GM06990 (cell line): ENCODE measurements around the gene SLC22A13.

Experiments used
- DNase-seq: peaks from one replicate; pipeline ENCODE4 v3.0.0-alpha.2; 2011; ENCODE audit not compliant: insufficient read length; ENCODE audit errors: extremely low read depth
- H3K27me3 ChIP-seq: replicated peaks from 2 replicates; pipeline ENCODE4 v1.6.0; 2011; ENCODE audit warnings: low read length; ENCODE audit not compliant: control insufficient read depth, insufficient read depth
- H3K36me3 ChIP-seq: 2 replicates; pipeline ENCODE4 v1.5.1; 2011; ENCODE audit warnings: low read length; ENCODE audit not compliant: control insufficient read depth, insufficient read depth
- H3K4me3 ChIP-seq: replicated peaks from 2 replicates; pipeline ENCODE4 v1.5.1; 2011; ENCODE audit warnings: low read depth, mild to moderate bottlenecking, control low read depth, low read length
- TF ChIP-seq, protein P1 (sequence below): IDR thresholded peaks from 2 replicates; pipeline ENCODE4 v1.5.1; 2011; ENCODE audit warnings: low read length, control low read depth, mild to moderate bottlenecking, inconsistent platforms; ENCODE audit not compliant: insufficient read depth, poor library complexity, severe bottlenecking

SLC22A13 gene

DNA sequence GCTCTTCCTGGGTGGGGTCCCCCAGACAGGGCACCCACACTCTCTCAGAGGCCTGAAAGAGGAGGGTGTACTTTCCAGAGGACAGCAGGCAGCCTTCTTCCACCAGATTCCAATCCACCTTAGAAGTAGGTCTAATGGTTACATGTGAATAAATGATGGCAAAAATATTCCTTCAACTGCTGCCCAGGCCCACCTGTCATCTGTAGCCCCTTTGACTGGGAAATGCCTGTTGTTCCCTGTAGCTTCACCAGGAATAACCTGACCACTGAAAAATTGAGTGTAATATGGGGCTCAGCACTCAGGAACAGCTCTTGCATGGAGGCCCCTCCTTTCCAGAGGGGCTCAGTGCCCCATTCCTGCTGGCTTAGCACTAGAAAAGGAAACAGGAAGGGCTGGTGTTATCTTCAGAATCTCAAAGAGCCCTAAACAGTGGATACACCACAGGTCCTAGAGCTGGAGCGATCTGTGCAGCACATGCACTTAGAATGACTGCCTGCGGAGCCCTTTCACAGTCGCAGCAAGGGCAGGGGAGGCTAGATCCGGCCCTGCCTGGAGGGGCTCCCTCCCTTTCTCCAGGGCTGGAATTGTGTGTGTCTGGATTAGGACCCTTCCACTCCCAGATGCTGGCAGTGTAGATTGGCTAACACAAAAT, 48.6 kb downstream of the SLC22A13 start:
- Histone ChIP-seq H3K36me3 (no peaks in the 10 kb centered on the region), H3K27me3 (no peaks in the 10 kb centered on the region; the same call in none of the 2 replicates), H3K4me3 (no peak overlapping the region)
- TF ChIP-seq, protein P1, sequence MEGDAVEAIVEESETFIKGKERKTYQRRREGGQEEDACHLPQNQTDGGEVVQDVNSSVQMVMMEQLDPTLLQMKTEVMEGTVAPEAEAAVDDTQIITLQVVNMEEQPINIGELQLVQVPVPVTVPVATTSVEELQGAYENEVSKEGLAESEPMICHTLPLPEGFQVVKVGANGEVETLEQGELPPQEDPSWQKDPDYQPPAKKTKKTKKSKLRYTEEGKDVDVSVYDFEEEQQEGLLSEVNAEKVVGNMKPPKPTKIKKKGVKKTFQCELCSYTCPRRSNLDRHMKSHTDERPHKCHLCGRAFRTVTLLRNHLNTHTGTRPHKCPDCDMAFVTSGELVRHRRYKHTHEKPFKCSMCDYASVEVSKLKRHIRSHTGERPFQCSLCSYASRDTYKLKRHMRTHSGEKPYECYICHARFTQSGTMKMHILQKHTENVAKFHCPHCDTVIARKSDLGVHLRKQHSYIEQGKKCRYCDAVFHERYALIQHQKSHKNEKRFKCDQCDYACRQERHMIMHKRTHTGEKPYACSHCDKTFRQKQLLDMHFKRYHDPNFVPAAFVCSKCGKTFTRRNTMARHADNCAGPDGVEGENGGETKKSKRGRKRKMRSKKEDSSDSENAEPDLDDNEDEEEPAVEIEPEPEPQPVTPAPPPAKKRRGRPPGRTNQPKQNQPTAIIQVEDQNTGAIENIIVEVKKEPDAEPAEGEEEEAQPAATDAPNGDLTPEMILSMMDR: no peak
- DNase-seq: no peak

DNA sequence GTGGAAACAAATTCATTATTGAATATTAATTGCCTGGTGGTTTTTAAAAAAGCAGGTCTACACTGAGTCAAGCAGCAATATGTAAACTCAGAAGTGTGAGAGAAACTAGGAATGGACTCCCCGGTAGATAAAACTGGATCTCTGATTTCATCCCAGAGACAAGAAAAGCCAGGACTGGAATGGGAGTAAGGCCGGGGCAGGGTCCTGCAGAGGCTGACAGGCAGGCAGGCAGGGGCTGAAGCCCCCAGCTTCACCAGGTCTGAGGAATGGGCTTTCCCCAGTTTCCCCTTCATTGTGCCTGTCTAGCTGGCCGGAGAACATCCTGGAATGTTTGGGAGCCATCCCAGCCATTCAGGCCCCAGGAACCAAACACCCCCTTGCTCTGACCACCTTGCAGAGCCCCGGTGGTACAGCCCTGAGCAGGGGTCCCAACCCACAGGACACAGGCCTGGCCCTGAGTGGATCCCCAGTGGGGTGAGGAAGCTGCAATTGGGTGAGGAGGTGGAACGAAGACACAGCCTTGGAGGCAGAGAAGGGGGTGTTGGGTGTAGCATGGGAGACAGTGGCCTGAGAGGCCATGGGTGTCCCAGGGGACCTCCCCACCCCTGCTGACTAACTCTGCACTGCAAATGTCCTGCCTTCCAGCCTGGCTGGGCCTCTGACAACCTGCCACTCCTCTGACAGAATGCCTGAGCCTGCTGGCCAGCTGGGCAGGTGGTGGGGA, 49.3 kb downstream of the SLC22A13 start:
- H3K27me3 ChIP-seq: no peaks in the 10 kb centered on the region; the same call in none of the 2 replicates

DNA sequence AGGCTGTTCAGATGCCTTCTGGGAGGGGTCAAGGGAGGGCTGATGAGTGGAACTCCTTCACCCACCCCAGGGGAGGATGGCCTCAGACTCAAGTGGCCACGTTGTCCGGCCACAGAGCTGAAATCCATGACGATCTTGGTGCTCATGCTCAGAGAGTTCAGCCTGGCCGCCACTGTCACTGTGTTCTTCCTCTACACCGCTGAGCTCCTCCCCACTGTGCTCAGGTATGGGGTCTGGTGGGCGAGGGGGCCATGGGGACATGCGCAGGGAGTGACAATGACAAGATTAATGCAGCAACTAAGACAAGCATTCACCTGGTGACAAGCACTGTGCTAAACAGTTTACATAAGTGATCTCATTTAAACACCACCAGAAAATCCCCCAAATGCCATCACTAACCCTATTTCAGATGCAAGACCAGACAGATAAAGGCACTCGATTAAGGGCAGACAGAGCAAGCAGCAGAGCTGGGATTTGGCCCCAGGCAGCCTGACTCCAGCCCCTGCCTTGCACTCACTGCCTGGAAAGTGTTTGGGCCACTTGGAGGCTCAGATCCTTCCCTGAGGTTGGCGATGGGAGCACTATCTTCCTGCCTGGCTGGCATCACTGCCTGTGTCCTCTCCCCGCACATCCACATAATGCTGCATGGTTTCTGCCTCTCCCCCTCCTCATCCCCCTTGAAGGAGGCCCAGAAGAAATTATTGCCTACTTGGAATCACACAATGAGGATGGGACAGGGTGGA, 50.0 kb downstream of the SLC22A13 start:
- H3K36me3 ChIP-seq: no peaks in the 10 kb centered on the region
- TF ChIP-seq, protein P1: no peak
- H3K4me3 ChIP-seq: no peak overlapping the region
- no peak for DNase-seq
- H3K27me3 ChIP-seq: no peaks in the 10 kb centered on the region; the same call in none of the 2 replicates

More for the DNA sequence above, 49.3 kb downstream of the SLC22A13 start:
- TF ChIP-seq, protein P1: no peak
- H3K36me3 ChIP-seq: no peaks in the 10 kb centered on the region
- DNase-seq: no peak
- H3K4me3 ChIP-seq: no peak overlapping the region

DNA sequence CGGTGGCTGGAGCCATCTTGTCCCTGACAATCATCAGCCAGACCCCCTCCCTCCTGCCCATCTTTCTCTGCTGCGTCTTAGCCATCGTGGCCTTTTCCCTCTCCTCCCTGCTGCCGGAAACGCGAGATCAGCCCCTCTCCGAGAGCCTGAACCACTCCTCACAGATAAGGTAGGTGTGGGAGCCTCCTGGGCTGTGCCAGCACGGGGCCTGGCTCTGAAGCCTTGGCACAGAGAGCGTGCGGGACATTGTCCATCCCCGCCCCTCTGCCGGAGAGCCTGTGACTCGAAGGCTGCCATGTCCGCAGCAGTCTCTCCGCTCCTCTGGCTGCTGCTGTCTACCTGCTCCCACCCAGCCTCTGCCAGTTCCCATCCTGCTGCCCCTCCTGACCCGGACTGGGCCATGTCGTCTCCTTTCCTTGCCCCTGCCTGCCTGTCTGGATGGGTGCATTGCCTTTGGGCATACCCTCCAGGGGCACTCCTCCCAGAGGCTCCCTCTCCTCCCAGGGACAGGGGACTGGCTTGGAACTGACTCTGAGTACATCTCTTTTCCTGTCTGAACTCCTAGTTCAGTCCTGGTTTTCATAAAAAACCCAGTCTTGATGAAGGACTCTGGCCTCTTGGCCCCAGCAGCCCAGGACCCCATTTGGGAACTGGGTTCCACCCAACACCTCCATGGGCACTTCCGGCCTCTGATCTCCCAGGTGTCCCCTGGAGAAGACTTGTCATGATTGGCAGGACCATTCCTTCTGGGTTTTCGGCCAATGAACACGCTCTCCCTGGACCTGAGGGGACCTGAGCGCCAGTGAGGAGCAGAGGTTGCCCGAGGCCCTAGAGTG, 51.0 kb downstream of the SLC22A13 start:
- Histone ChIP-seq H3K36me3 (no peaks in the 10 kb centered on the region), H3K4me3 (no peak overlapping the region), H3K27me3 (no peaks in the 10 kb centered on the region; the same call in none of the 2 replicates)
- TF ChIP-seq, protein P1: no peak
- no peak for DNase-seq

DNA sequence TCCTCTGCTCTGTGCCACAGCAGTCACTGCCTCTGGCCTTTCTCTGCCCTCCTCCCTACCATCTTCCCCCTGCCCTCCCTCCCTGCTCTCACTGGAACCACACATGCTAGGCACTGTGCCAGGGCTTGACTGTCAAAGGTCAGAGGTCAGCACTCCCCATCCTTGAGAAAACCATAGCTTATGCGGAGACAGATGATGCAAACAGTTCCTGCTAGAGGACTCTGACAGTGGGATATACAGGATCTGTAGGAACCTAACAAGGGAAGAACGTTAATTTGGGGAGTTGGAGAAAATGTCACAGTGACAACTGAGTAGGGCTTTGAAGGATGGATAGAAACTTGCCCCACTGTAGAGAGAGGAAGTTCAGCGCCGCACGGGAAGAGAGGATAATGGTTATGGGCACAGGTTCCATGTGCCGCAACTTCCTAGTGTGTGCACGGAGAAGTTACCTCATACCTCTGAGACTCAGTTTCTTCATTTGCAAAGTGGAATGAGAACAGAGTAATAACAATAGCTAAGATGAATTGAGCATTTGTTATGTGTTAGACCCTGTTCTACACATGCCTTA, 51.7 kb downstream of the SLC22A13 start:
- Histone ChIP-seq H3K27me3 (no peaks in the 10 kb centered on the region; the same call in none of the 2 replicates), H3K4me3 (no peak overlapping the region), H3K36me3 (no peaks in the 10 kb centered on the region)
- DNase-seq: no peak
- TF ChIP-seq, protein P1: no peak
